MM.1S (cell line): ENCODE measurements around the gene MYLK4.

Experiments used
- DNase-seq: peaks from one replicate; pipeline ENCODE4 v3.0.0-alpha.2; 2015
- H2AFZ ChIP-seq: fragments of 300-600 bp; sonication (generic); 2 replicates; pipeline ENCODE4 v1.6.0; 2016; ENCODE audit warnings: antibody characterized with exemption, low read length
- H3F3A ChIP-seq: fragments of 300-600 bp; sonication (generic); 2 replicates; pipeline ENCODE4 v1.6.1; 2016; ENCODE audit warnings: mild to moderate bottlenecking, antibody characterized with exemption, low read length, moderate library complexity, mixed read lengths; ENCODE audit not compliant: insufficient read depth
- H3K27ac ChIP-seq: fragments of 300-600 bp; sonication (generic); 2 replicates; pipeline ENCODE4 v1.5.1; 2016; ENCODE audit warnings: mild to moderate bottlenecking, low read length
- H3K27me3 ChIP-seq: fragments of 300-600 bp; sonication (generic); replicated peaks from 2 replicates; pipeline ENCODE4 v1.6.0; 2016; ENCODE audit warnings: low read length; ENCODE audit not compliant: insufficient read depth
- H3K36me3 ChIP-seq: fragments of 300-600 bp; sonication (generic); replicated peaks from 2 replicates; pipeline ENCODE4 v1.6.1; 2016; ENCODE audit warnings: mild to moderate bottlenecking, low read length, mixed read lengths; ENCODE audit not compliant: insufficient read depth
- H3K4me1 ChIP-seq: fragments of 300-600 bp; sonication (generic); 2 replicates; pipeline ENCODE4 v1.6.1; 2016; ENCODE audit warnings: low read length, mixed read lengths
- H3K4me2 ChIP-seq: fragments of 300-600 bp; sonication (generic); 2 replicates; pipeline ENCODE4 v1.6.0; 2016; ENCODE audit warnings: low read depth, low read length
- H3K4me3 ChIP-seq: fragments of 300-600 bp; sonication (generic); 2 replicates; pipeline ENCODE4 v1.5.1; 2016; ENCODE audit warnings: low read length, mixed read lengths
- H3K79me2 ChIP-seq: fragments of 300-600 bp; sonication (generic); 2 replicates; pipeline ENCODE4 v1.6.1; 2016; ENCODE audit warnings: mixed run types, low read length, mixed read lengths
- H3K9ac ChIP-seq: fragments of 300-600 bp; sonication (generic); 2 replicates; pipeline ENCODE4 v1.6.1; 2016; ENCODE audit warnings: low read length, mixed read lengths
- H3K9me2 ChIP-seq: fragments of 300-600 bp; sonication (generic); replicated peaks from 2 replicates; pipeline ENCODE4 v1.6.1; 2016; ENCODE audit warnings: mild to moderate bottlenecking, low read length, mixed read lengths; ENCODE audit not compliant: insufficient read depth
- H3K9me3 ChIP-seq: fragments of 300-600 bp; sonication (generic); replicated peaks from 2 replicates; pipeline ENCODE4 v1.6.1; 2016; ENCODE audit warnings: mild to moderate bottlenecking, low read length, mixed read lengths; ENCODE audit not compliant: insufficient read depth
- H4K20me1 ChIP-seq: fragments of 300-600 bp; sonication (generic); 2 replicates; pipeline ENCODE4 v1.6.1; 2016; ENCODE audit warnings: mild to moderate bottlenecking, low read length, moderate library complexity, mixed read lengths; ENCODE audit not compliant: insufficient read depth
- CTCF ChIP-seq: fragments of 300-600 bp; sonication (generic); IDR thresholded peaks from 2 replicates; pipeline ENCODE4 v1.5.1; 2016; ENCODE audit warnings: antibody characterized with exemption, low read length, mixed read lengths
- EZH2 ChIP-seq: fragments of 300-600 bp; sonication (generic); optimal IDR thresholded peaks from 2 replicates; pipeline ENCODE3; 2017; ENCODE audit warnings: low read depth, mild to moderate bottlenecking, antibody characterized with exemption, low read length, mixed read lengths
- EZH2phosphoT487 ChIP-seq: fragments of 300-600 bp; sonication (generic); IDR thresholded peaks from 2 replicates; pipeline ENCODE4 v1.6.1; 2018; ENCODE audit warnings: antibody characterized with exemption, low read length

Gene MYLK4

GRCh38 chr6:2782825-2783187, 32.1 kb upstream of the MYLK4 start:
- Histone ChIP-seq H3K4me3 (no peak overlapping the region), H3K27me3 (no peaks in the 10 kb centered on the region), H3K27ac (no peak overlapping the region), H3K9me3 (no peaks in the 10 kb centered on the region), H3K9ac (no peak overlapping the region), H3K4me1 (no peaks in the 10 kb centered on the region), H3K9me2 (no peaks in the 10 kb centered on the region), H2AFZ (no peak overlapping the region), H4K20me1 (no peaks in the 10 kb centered on the region), H3K4me2 (no peak overlapping the region), H3K36me3 (no peaks in the 10 kb centered on the region), H3K79me2 (peaks cover 31% of the 10 kb centered on the region), H3F3A (no peaks in the 10 kb centered on the region)
- DNase-seq, result no peak
- TF ChIP-seq CTCF (no peak), EZH2 (no peak), EZH2phosphoT487 (no peak)

GRCh38 chr6:2782356-2782708, 31.6 kb upstream of the MYLK4 start:
- H3K79me2 ChIP-seq, result peaks cover 36% of the 10 kb centered on the region
- no peaks in the 10 kb centered on the region for H3K4me1 ChIP-seq
- H3K4me2 ChIP-seq, result no peak overlapping the region
- H3K9ac ChIP-seq, result no peak overlapping the region
- no peak for TF ChIP-seq CTCF
- TF ChIP-seq EZH2, result no peak
- no peak for TF ChIP-seq EZH2phosphoT487
- no peak for DNase-seq
- no peaks in the 10 kb centered on the region for H4K20me1 ChIP-seq
- no peaks in the 10 kb centered on the region for H3K36me3 ChIP-seq
- no peak overlapping the region for H3K4me3 ChIP-seq
- H2AFZ ChIP-seq, result no peak overlapping the region
- no peaks in the 10 kb centered on the region for H3F3A ChIP-seq
- no peaks in the 10 kb centered on the region for H3K27me3 ChIP-seq
- no peaks in the 10 kb centered on the region for H3K9me2 ChIP-seq
- no peak overlapping the region for H3K27ac ChIP-seq
- no peaks in the 10 kb centered on the region for H3K9me3 ChIP-seq

- no peaks in the 10 kb centered on the region for H3K9me2 ChIP-seq
- H4K20me1 ChIP-seq, result no peaks in the 10 kb centered on the region
- no peak for DNase-seq
- H2AFZ ChIP-seq, result no peak overlapping the region
- H3K4me1 ChIP-seq, result no peaks in the 10 kb centered on the region
- no peak overlapping the region for H3K4me3 ChIP-seq
- no peak for TF ChIP-seq EZH2
- no peak for TF ChIP-seq CTCF
- TF ChIP-seq EZH2phosphoT487, result no peak
- H3K36me3 ChIP-seq, result no peaks in the 10 kb centered on the region
- no peaks in the 10 kb centered on the region for H3K27me3 ChIP-seq
- no peak overlapping the region for H3K27ac ChIP-seq
- no peak overlapping the region for H3K9ac ChIP-seq
- H3K79me2 ChIP-seq, result peaks cover 41% of the 10 kb centered on the region
- no peak overlapping the region for H3K4me2 ChIP-seq
- no peaks in the 10 kb centered on the region for H3K9me3 ChIP-seq
- H3F3A ChIP-seq, result no peaks in the 10 kb centered on the region
Measured at GRCh38 chr6:2781685-2782355, 31.1 kb upstream of the MYLK4 start.
